Neural cell (in vitro differentiated cells): ENCODE measurements around the gene TMEM87A. TPM values are rescaled to one million over a fixed set of nuclear protein-coding genes. Genes with fewer than 3 reads are reported as not detected.

ENCODE experiments used
- H2AFZ ChIP-seq: fragments of 200-600, 300-800 bp; sonication (generic), shearing (Covaris generic); 2 replicates; pipeline ENCODE4 v1.6.0; 2014; ENCODE audit warnings: low read depth, mild to moderate bottlenecking, antibody characterized with exemption, low read length, moderate library complexity
- H3F3A ChIP-seq: fragments of 200-600 bp; shearing (Covaris generic); 2 replicates; pipeline ENCODE4 v1.6.1; 2016; ENCODE audit warnings: mild to moderate bottlenecking, moderate library complexity, mixed read lengths, antibody characterized with exemption, low read length; ENCODE audit not compliant: insufficient read depth, poor library complexity, severe bottlenecking
- H3K27ac ChIP-seq: fragments of 200-600, 300-800 bp; sonication (generic), shearing (Covaris generic); 2 replicates; pipeline ENCODE4 v1.5.1; 2014; ENCODE audit warnings: mild to moderate bottlenecking, low read length, moderate library complexity
- H3K27me3 ChIP-seq: fragments of 300-800, 200-600 bp; sonication (generic), shearing (Covaris generic); 2 replicates; pipeline ENCODE4 v1.6.0; 2014; ENCODE audit warnings: mild to moderate bottlenecking, low read depth, low read length, moderate library complexity; ENCODE audit not compliant: insufficient read depth
- H3K36me3 ChIP-seq: fragments of 300-800, 200-600 bp; sonication (generic), shearing (Covaris generic); 2 replicates; pipeline ENCODE4 v1.5.1; 2014; ENCODE audit warnings: mild to moderate bottlenecking, antibody characterized with exemption, low read length, moderate library complexity; ENCODE audit not compliant: insufficient read depth
- H3K4me2 ChIP-seq: fragments of 300-800, 200-600 bp; sonication (generic), shearing (Covaris generic); 2 replicates; pipeline ENCODE4 v1.6.0; 2014; ENCODE audit warnings: mild to moderate bottlenecking, low read length
- H3K4me3 ChIP-seq: fragments of 300-800, 200-600 bp; sonication (generic), shearing (Covaris generic); 2 replicates; pipeline ENCODE4 v1.5.1; 2014; ENCODE audit warnings: mild to moderate bottlenecking, low read length, moderate library complexity
- H3K79me2 ChIP-seq: fragments of 200-600 bp; shearing (Covaris generic); replicated peaks from 2 replicates; pipeline ENCODE4 v1.6.0; 2014; ENCODE audit warnings: mild to moderate bottlenecking, low read length, moderate library complexity; ENCODE audit not compliant: insufficient read depth
- H3K9ac ChIP-seq: fragments of 300-800, 200-600 bp; sonication (generic), shearing (Covaris generic); 2 replicates; pipeline ENCODE4 v1.6.1; 2016; ENCODE audit warnings: mild to moderate bottlenecking, low read length, mixed read lengths
- H3K9me2 ChIP-seq: fragments of 200-600 bp; shearing (Covaris generic); 2 replicates; pipeline ENCODE4 v1.6.1; 2016; ENCODE audit warnings: mild to moderate bottlenecking, low read length, mixed read lengths; ENCODE audit not compliant: insufficient read depth
- H3K9me3 ChIP-seq: fragments of 200-600, 300-800 bp; sonication (generic), shearing (Covaris generic); 2 replicates; pipeline ENCODE4 v1.6.1; 2016; ENCODE audit warnings: mild to moderate bottlenecking, mixed run types, low read length, moderate library complexity, mixed read lengths
- H4K20me1 ChIP-seq: fragments of 200-600 bp; shearing (Covaris generic); 2 replicates; pipeline ENCODE4 v1.6.1; 2016; ENCODE audit warnings: mild to moderate bottlenecking, mixed run types; ENCODE audit not compliant: insufficient read depth
- EP300 ChIP-seq: fragments of 450-650 bp; conservative IDR thresholded peaks from 2 replicates; pipeline ENCODE4 v1.6.1; 2014; ENCODE audit warnings: antibody characterized with exemption, mild to moderate bottlenecking, moderate library complexity; ENCODE audit not compliant: poor library complexity, severe bottlenecking
- EZH2 ChIP-seq: fragments of 200-600, 300-800 bp; shearing (Covaris generic), sonication (generic); IDR thresholded peaks from 2 replicates; pipeline ENCODE4 v1.6.1; 2014; ENCODE audit warnings: antibody characterized with exemption, low read length, borderline replicate concordance, mild to moderate bottlenecking; ENCODE audit not compliant: insufficient read depth, poor library complexity, severe bottlenecking
- MXI1 ChIP-seq: fragments of 450-650 bp; conservative IDR thresholded peaks from 2 replicates; pipeline ENCODE4 v1.6.1; 2014; ENCODE audit warnings: antibody characterized with exemption, mild to moderate bottlenecking; ENCODE audit not compliant: poor library complexity, severe bottlenecking
- POLR2AphosphoS5 ChIP-seq: IDR thresholded peaks from 2 replicates; pipeline ENCODE4 v1.6.1; 2012
- RAD21 ChIP-seq: fragments of 450-650 bp; conservative IDR thresholded peaks from 2 replicates; pipeline ENCODE4 v1.6.1; 2014; ENCODE audit warnings: antibody characterized with exemption, mild to moderate bottlenecking, moderate library complexity
- SMC3 ChIP-seq: fragments of 450-650 bp; conservative IDR thresholded peaks from 2 replicates; pipeline ENCODE4 v1.6.1; 2014; ENCODE audit warnings: antibody characterized with exemption, mild to moderate bottlenecking, moderate library complexity; ENCODE audit not compliant: poor library complexity
- TAF1 ChIP-seq: IDR thresholded peaks from 2 replicates; pipeline ENCODE4 v1.6.1; 2012; ENCODE audit warnings: low read depth
- polyA plus RNA-seq: library from polyadenylated mRNA; depleted of rRNA; stranded (reverse); fragments of >200 nt; gene quantifications from 2 replicates; pipeline ENCODE4 v1.2.3, GENCODE V29; 2014
- TF ChIP-seq, protein P1 (sequence below): fragments of 450-650 bp; IDR thresholded peaks from 2 replicates; pipeline ENCODE4 v1.5.1; 2014; ENCODE audit warnings: antibody characterized with exemption, mild to moderate bottlenecking, moderate library complexity; ENCODE audit not compliant: poor library complexity, severe bottlenecking
- TF ChIP-seq, protein P2 (sequence below): IDR thresholded peaks from 2 replicates; pipeline ENCODE4 v1.6.1; 2012; ENCODE audit warnings: borderline replicate concordance

TMEM87A gene
- polyA plus RNA-seq, 1 donor from 2014 or later: 50.4 TPM

DNA sequence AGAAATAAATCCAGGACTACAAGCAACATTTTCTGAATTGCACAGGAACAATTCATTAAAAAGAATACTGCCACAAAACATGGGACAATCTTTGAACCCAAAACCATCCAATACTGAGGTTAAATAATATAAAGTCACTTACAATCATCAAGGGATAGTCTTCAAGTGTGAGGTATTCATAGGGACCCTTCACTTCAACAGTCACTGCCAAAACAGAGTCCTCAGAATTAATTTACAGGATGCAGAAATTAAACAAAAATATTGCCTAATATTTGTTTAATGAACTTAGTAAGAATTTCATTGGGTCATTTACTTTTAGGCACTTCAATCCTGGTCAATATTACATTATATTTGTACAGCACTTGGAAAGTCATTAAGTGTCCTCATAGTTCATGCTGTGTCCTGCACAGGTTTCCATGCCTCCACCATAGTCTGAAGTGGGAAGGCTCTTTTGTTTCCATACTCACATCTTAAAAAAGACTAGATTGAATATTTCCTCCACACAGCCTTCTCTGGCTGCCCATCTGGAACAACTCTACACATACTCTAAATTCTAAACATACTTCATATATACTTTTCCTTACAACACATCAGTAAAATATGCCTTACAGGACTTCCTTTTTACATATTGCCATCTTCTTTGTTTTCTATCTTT, 33.6 kb downstream of the TMEM87A start:
- Histone ChIP-seq H3K4me3 (no peak overlapping the region), H2AFZ (no peak overlapping the region), H4K20me1 (no peaks in the 10 kb centered on the region), H3K36me3 (peaks cover 15% of the 10 kb centered on the region), H3K79me2 (no peaks in the 10 kb centered on the region), H3F3A (no peaks in the 10 kb centered on the region), H3K9ac (no peak overlapping the region), H3K9me3 (no peaks in the 10 kb centered on the region), H3K27me3 (no peaks in the 10 kb centered on the region), H3K4me2 (no peak overlapping the region), H3K27ac (no peak overlapping the region), H3K9me2 (no peaks in the 10 kb centered on the region)
- no peak for TF ChIP-seq EZH2
- TF ChIP-seq TAF1: no peak
- no peak for TF ChIP-seq RAD21

DNA sequence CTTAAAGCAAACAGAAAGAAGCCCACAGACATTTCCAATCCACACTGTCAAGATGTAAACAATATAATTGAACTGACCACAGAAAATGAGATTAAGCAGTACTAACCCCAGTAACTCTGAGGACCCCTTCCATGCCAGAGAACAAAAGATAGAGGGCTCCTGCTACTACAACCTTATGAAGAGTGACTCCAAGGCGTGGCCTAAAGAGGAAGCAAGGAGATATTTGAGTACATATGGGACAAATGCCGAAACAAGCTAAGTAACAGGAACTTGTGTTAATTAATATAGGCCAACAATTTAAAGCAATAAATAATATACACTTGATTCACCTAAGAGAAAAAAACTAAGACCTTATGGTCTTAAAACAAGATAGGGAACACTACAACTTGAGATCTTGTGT, 40.1 kb downstream of the TMEM87A start:
- no peaks in the 10 kb centered on the region for H4K20me1 ChIP-seq
- H3K4me2 ChIP-seq: no peak overlapping the region
- H3K4me3 ChIP-seq: no peak overlapping the region
- H3K27ac ChIP-seq: no peak overlapping the region
- H3K36me3 ChIP-seq: peaks cover 15% of the 10 kb centered on the region
- H3K79me2 ChIP-seq: no peaks in the 10 kb centered on the region
- TF ChIP-seq EP300 (no peak), POLR2AphosphoS5 (no peak)
- TF ChIP-seq, protein P1, sequence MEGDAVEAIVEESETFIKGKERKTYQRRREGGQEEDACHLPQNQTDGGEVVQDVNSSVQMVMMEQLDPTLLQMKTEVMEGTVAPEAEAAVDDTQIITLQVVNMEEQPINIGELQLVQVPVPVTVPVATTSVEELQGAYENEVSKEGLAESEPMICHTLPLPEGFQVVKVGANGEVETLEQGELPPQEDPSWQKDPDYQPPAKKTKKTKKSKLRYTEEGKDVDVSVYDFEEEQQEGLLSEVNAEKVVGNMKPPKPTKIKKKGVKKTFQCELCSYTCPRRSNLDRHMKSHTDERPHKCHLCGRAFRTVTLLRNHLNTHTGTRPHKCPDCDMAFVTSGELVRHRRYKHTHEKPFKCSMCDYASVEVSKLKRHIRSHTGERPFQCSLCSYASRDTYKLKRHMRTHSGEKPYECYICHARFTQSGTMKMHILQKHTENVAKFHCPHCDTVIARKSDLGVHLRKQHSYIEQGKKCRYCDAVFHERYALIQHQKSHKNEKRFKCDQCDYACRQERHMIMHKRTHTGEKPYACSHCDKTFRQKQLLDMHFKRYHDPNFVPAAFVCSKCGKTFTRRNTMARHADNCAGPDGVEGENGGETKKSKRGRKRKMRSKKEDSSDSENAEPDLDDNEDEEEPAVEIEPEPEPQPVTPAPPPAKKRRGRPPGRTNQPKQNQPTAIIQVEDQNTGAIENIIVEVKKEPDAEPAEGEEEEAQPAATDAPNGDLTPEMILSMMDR: no peak
- H3K9me3 ChIP-seq: no peaks in the 10 kb centered on the region
- H3K9ac ChIP-seq: no peak overlapping the region
- H3K27me3 ChIP-seq: no peaks in the 10 kb centered on the region
- H3K9me2 ChIP-seq: no peaks in the 10 kb centered on the region
- H3F3A ChIP-seq: no peaks in the 10 kb centered on the region
- no peak overlapping the region for H2AFZ ChIP-seq

DNA sequence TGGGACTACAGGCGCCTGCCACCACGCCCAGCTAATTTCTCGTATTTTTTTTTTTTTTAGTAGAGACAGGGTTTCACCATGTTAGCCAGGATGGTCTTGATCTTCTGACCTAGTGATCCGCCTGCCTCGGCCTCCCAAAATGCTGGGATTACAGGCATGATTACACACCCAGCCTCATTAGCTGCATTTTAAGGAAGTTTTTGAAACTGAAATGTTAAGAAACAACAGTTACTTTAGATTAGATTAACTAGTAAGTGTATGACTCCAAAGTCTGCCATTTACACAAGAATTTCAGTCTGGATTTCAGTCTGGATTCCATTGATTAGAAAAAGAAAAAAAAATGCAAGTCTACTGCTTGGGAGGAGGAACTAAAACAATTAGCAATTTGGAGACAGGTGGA, 40.6 kb downstream of the TMEM87A start:
- H3K9ac ChIP-seq: no peak overlapping the region
- H3K9me2 ChIP-seq: no peaks in the 10 kb centered on the region
- no peak overlapping the region for H3K27ac ChIP-seq
- H4K20me1 ChIP-seq: no peaks in the 10 kb centered on the region
- no peak overlapping the region for H3K4me3 ChIP-seq
- no peaks in the 10 kb centered on the region for H3K79me2 ChIP-seq
- H2AFZ ChIP-seq: no peak overlapping the region
- no peaks in the 10 kb centered on the region for H3F3A ChIP-seq
- no peaks in the 10 kb centered on the region for H3K27me3 ChIP-seq
- H3K36me3 ChIP-seq: peaks cover 15% of the 10 kb centered on the region
- H3K9me3 ChIP-seq: no peaks in the 10 kb centered on the region
- TF ChIP-seq MXI1: no peak
- TF ChIP-seq, protein P1: no peak
- TF ChIP-seq, protein P2, sequence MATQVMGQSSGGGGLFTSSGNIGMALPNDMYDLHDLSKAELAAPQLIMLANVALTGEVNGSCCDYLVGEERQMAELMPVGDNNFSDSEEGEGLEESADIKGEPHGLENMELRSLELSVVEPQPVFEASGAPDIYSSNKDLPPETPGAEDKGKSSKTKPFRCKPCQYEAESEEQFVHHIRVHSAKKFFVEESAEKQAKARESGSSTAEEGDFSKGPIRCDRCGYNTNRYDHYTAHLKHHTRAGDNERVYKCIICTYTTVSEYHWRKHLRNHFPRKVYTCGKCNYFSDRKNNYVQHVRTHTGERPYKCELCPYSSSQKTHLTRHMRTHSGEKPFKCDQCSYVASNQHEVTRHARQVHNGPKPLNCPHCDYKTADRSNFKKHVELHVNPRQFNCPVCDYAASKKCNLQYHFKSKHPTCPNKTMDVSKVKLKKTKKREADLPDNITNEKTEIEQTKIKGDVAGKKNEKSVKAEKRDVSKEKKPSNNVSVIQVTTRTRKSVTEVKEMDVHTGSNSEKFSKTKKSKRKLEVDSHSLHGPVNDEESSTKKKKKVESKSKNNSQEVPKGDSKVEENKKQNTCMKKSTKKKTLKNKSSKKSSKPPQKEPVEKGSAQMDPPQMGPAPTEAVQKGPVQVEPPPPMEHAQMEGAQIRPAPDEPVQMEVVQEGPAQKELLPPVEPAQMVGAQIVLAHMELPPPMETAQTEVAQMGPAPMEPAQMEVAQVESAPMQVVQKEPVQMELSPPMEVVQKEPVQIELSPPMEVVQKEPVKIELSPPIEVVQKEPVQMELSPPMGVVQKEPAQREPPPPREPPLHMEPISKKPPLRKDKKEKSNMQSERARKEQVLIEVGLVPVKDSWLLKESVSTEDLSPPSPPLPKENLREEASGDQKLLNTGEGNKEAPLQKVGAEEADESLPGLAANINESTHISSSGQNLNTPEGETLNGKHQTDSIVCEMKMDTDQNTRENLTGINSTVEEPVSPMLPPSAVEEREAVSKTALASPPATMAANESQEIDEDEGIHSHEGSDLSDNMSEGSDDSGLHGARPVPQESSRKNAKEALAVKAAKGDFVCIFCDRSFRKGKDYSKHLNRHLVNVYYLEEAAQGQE: no peak
- TF ChIP-seq SMC3: no peak
- no peak for TF ChIP-seq EP300
- TF ChIP-seq EZH2: no peak
- no peak for TF ChIP-seq TAF1
- no peak for TF ChIP-seq POLR2AphosphoS5
- TF ChIP-seq RAD21: no peak
- H3K4me2 ChIP-seq: no peak overlapping the region
